Measurements from ENCODE around the gene OGFOD1. TPM values are rescaled to one million over a fixed set of nuclear protein-coding genes. Genes with fewer than 3 reads are reported as not detected.

OGFOD1 gene
- total RNA-seq, 1 donor from 2014 or later: 107 TPM

DNA sequence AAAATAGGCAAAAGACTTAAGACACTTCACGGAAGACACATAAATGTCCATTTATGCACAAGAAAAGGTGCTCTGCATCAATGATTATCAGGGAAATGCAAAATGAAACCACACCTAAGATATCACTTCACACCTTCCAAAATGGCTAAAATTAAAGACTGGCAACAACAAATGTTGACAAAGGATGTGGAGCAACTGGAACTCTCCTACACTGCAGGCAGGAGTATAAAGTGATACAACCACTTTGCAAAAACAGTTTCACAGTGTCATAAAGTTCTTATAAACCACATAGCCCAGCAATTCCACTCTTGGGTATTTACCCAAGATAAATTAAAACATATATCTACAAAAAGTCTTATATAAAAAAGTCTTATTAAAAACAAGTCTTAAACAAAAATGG lies 60.7 kb downstream of the OGFOD1 start:
- Histone ChIP-seq H3K79me2 (ENCODE audit: insufficient read depth, low read length) (no peaks in the 10 kb centered on the region), H3K9ac (ENCODE audit: low read length) (no peak overlapping the region), H4K20me1 (ENCODE audit: insufficient read depth, low read length) (peaks cover 18% of the 10 kb centered on the region), H3K4me1 (ENCODE audit: insufficient read depth, low read length) (no peaks in the 10 kb centered on the region), H2AFZ (ENCODE audit: low read depth, low read length) (no peak overlapping the region), H3K4me3 (ENCODE audit: insufficient read depth, low read depth, low read length) (no peak overlapping the region), H3K9me3 (ENCODE audit: insufficient read depth, low read depth, low read length) (no peaks in the 10 kb centered on the region), H3K27ac (ENCODE audit: low read depth, low read length) (no peak overlapping the region), H3K4me2 (ENCODE audit: low read length) (no peak overlapping the region), H3K36me3 (ENCODE audit: insufficient read depth, low read length) (no peaks in the 10 kb centered on the region), H3K27me3 (ENCODE audit: insufficient read depth, low read length) (no peaks in the 10 kb centered on the region)
- no peaks in the 10 kb centered on the region for H3K4me1 Mint-ChIP-seq (ENCODE audit: low read depth, unreplicated experiment)
- DNase-seq (ENCODE audit: low read depth): no peak
- FAIRE-seq: no peak
- TF ChIP-seq, protein P1, sequence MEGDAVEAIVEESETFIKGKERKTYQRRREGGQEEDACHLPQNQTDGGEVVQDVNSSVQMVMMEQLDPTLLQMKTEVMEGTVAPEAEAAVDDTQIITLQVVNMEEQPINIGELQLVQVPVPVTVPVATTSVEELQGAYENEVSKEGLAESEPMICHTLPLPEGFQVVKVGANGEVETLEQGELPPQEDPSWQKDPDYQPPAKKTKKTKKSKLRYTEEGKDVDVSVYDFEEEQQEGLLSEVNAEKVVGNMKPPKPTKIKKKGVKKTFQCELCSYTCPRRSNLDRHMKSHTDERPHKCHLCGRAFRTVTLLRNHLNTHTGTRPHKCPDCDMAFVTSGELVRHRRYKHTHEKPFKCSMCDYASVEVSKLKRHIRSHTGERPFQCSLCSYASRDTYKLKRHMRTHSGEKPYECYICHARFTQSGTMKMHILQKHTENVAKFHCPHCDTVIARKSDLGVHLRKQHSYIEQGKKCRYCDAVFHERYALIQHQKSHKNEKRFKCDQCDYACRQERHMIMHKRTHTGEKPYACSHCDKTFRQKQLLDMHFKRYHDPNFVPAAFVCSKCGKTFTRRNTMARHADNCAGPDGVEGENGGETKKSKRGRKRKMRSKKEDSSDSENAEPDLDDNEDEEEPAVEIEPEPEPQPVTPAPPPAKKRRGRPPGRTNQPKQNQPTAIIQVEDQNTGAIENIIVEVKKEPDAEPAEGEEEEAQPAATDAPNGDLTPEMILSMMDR (IDR thresholded peaks at IDR 0.05; ENCODE audit: insufficient read depth, low read depth, low read length): no peak
- no peak for TF ChIP-seq EZH2 (IDR thresholded peaks at IDR 0.05; ENCODE audit: insufficient read depth, low read length)
- no peak overlapping the region for H3K4me3 Mint-ChIP-seq (ENCODE audit: unreplicated experiment)
- H3K27me3 Mint-ChIP-seq (ENCODE audit: low read depth, unreplicated experiment): no peaks in the 10 kb centered on the region
- no peaks in the 10 kb centered on the region for H3K9me3 Mint-ChIP-seq (ENCODE audit: unreplicated experiment)
- H3K27ac Mint-ChIP-seq (ENCODE audit: unreplicated experiment): no peak overlapping the region
- peaks cover 15% of the 10 kb centered on the region for H3K36me3 Mint-ChIP-seq (ENCODE audit: low read depth, unreplicated experiment)

DNA sequence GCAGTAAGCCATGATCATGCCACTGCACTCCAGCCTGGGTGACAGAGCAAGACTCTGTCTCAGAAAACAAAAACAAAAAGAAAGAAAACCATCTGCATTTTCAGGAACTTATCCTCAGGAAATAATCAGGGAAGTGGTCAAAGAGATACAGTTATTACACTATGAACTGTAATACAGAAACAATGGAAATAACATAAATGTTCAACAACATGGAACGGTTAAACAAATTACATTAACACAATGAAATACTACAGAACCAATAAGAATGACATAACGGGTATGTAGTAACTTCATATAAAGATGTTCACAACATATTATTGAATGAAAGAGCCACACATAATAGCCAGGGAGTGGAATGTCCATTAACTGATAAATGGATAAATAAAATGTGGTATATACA lies 61.7 kb downstream of the OGFOD1 start:
- no peak overlapping the region for H3K27ac Mint-ChIP-seq (ENCODE audit: unreplicated experiment)
- no peaks in the 10 kb centered on the region for H3K27me3 Mint-ChIP-seq (ENCODE audit: low read depth, unreplicated experiment)
- H4K20me1 ChIP-seq (ENCODE audit: insufficient read depth, low read length): peaks cover 27% of the 10 kb centered on the region
- H3K9ac ChIP-seq (ENCODE audit: low read length): no peak overlapping the region
- H3K36me3 ChIP-seq (ENCODE audit: insufficient read depth, low read length): no peaks in the 10 kb centered on the region
- no peaks in the 10 kb centered on the region for H3K4me1 ChIP-seq (ENCODE audit: insufficient read depth, low read length)
- H3K4me3 Mint-ChIP-seq (ENCODE audit: unreplicated experiment): no peak overlapping the region
- H3K36me3 Mint-ChIP-seq (ENCODE audit: low read depth, unreplicated experiment): peaks cover 13% of the 10 kb centered on the region
- H3K27me3 ChIP-seq (ENCODE audit: insufficient read depth, low read length): no peaks in the 10 kb centered on the region
- H3K9me3 Mint-ChIP-seq (ENCODE audit: unreplicated experiment): no peaks in the 10 kb centered on the region
- no peak overlapping the region for H3K4me3 ChIP-seq (ENCODE audit: insufficient read depth, low read depth, low read length)
- H3K4me2 ChIP-seq (ENCODE audit: low read length): no peak overlapping the region
- no peak overlapping the region for H3K27ac ChIP-seq (ENCODE audit: low read depth, low read length)
- no peaks in the 10 kb centered on the region for H3K4me1 Mint-ChIP-seq (ENCODE audit: low read depth, unreplicated experiment)
- TF ChIP-seq EZH2 (IDR thresholded peaks at IDR 0.05; ENCODE audit: insufficient read depth, low read length): no peak
- TF ChIP-seq, protein P1 (IDR thresholded peaks at IDR 0.05; ENCODE audit: insufficient read depth, low read depth, low read length): no peak
- H3K9me3 ChIP-seq (ENCODE audit: insufficient read depth, low read depth, low read length): no peaks in the 10 kb centered on the region
- no peak overlapping the region for H2AFZ ChIP-seq (ENCODE audit: low read depth, low read length)
- H3K79me2 ChIP-seq (ENCODE audit: insufficient read depth, low read length): peaks cover 7% of the 10 kb centered on the region
- DNase-seq (ENCODE audit: low read depth) (no peak), FAIRE-seq (no peak)

DNA sequence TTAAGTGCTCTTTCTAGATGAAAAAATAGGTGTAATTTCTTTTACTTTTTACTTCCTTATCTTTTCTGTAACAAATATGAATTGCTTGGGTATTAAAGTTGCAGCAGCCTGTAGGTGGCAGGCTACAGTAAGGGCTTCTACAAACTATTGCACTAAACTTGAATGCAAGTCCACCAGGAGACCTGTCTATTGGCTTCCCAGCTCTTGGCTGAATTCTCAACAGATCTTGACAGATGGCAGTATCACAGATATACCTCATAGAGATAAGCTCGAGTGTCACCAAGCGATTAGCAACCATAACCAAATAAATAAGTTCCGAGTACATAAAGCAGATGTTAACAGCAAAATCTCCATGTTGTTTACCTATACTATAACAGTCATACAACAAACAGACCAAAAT lies 62.6 kb downstream of the OGFOD1 start:
- H3K36me3 Mint-ChIP-seq (ENCODE audit: low read depth, unreplicated experiment): peaks cover 13% of the 10 kb centered on the region
- Histone ChIP-seq H3K9me3 (ENCODE audit: insufficient read depth, low read depth, low read length) (no peaks in the 10 kb centered on the region), H3K4me2 (ENCODE audit: low read length) (no peak overlapping the region), H3K27ac (ENCODE audit: low read depth, low read length) (no peak overlapping the region), H3K27me3 (ENCODE audit: insufficient read depth, low read length) (no peaks in the 10 kb centered on the region), H3K9ac (ENCODE audit: low read length) (no peak overlapping the region), H3K4me3 (ENCODE audit: insufficient read depth, low read depth, low read length) (no peak overlapping the region), H3K79me2 (ENCODE audit: insufficient read depth, low read length) (peaks cover 15% of the 10 kb centered on the region), H2AFZ (ENCODE audit: low read depth, low read length) (no peak overlapping the region), H4K20me1 (ENCODE audit: insufficient read depth, low read length) (peaks cover 33% of the 10 kb centered on the region), H3K36me3 (ENCODE audit: insufficient read depth, low read length) (no peaks in the 10 kb centered on the region), H3K4me1 (ENCODE audit: insufficient read depth, low read length) (no peaks in the 10 kb centered on the region)
- TF ChIP-seq EZH2 (IDR thresholded peaks at IDR 0.05; ENCODE audit: insufficient read depth, low read length): no peak
- TF ChIP-seq, protein P1 (IDR thresholded peaks at IDR 0.05; ENCODE audit: insufficient read depth, low read depth, low read length): peak; percentile 70
- FAIRE-seq: no peak
- DNase-seq (ENCODE audit: low read depth): peak; percentile 49
- no peaks in the 10 kb centered on the region for H3K4me1 Mint-ChIP-seq (ENCODE audit: low read depth, unreplicated experiment)
- H3K9me3 Mint-ChIP-seq (ENCODE audit: unreplicated experiment): no peaks in the 10 kb centered on the region
- H3K27ac Mint-ChIP-seq (ENCODE audit: unreplicated experiment): no peak overlapping the region
- H3K27me3 Mint-ChIP-seq (ENCODE audit: low read depth, unreplicated experiment): no peaks in the 10 kb centered on the region
- no peak overlapping the region for H3K4me3 Mint-ChIP-seq (ENCODE audit: unreplicated experiment)

Data from astrocyte (in vitro differentiated cells and primary cell).